ENCODE measurements around the gene HOXA10. TPM values are rescaled to one million over a fixed set of nuclear protein-coding genes. Genes with fewer than 3 reads are reported as not detected.

The HOXA10 gene
- polyA plus RNA-seq, 3 donors: 1.7 to 18.3 (median 2.3) TPM

DNA sequence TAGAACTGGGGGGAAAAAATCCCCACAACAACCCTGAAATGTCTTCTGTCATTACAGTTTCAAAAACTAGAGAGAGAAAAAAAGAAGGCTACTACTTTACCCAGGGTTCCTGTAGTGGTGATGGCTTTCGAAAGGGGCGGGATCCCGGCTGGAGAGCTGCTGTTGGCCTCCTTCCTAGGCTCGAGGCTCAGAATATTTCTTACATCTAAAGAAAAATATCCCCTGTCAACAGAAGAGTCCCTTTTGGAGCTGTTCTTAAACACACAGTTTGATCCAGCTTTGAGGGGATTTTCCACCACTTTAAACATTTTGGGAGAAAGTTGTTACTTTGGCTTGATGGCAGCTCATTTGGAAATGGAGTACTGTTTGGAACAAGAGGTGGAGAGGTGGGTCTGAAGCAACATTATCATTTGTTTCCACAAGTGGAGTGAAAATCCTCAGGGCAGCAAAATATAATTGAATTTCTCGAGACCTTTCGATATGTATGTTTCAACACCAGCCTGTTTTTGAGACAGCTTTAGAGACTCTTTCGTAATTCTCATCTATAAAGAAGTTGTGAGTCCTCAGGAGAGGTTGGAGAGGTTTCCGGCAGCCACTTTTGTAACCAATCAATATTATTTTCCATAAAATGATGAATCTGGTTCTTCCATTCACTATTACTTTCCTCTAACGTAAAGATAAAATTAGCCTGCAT, 20.7 kb upstream of the HOXA10 start:
- WGBS, 3 donors: 24 to 41% (median 34%) methylated on average over 9 of the region's 9 CpGs

DNA sequence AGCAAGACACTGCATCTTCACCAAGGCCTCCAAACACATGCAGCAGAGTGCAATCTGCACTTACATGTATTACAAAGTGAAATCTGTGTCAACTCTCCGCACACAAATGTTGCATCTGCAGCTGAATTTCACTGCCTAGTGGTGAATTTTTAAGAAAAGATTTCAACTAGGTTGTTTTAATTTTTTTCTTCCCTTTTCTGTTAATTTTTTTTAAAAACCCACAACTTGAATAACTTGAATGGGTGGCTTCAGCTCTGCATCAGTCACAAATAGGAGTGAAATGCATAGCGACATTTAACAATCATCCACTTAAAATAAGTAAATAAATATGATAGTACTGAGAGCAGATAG, 19.9 kb upstream of the HOXA10 start:
- WGBS, 3 donors: 31 to 55% (median 45%) methylated on average over 2 of the region's 2 CpGs
- H3K27ac ChIP-seq (ENCODE audit: low read depth, low read length): no peak overlapping the region

More for the DNA sequence above, 20.7 kb upstream of the HOXA10 start:
- H3K27ac ChIP-seq (ENCODE audit: low read depth, low read length): no peak overlapping the region

DNA sequence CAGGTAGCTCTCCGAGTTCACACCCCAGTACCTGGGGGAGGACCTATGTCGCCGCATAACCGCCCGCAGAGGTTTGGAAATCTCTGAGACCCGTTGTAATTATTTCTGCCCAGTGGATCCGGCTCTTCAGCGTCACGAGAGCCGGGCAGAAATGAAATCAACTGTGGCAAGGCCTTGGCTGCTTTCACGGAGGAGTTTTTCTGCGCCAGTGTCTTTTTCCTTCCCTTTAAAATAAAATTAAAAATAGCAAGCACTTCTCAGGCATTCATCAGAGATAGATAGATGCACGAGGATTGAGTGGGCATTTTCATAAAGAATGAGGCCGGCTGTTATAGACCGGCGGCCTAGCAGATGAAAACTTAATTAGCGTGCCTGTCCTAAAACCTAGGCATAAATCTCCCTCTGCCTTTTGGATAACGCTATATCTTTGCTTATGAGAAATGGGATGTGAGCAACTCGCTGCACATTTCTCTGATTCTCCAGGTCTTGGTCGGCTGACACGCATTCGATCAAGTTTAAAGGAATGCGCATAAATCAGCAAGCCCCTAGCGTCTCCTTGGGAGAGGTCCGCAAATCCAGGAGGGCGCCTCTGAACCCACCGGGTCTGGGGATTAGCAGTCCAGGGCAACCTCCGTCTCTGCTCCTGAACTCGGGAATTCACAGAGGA, 19.3 kb upstream of the HOXA10 start:
- 17 to 35% (median 18%) methylated on average over 29 of the region's 29 CpGs for WGBS, 3 donors
- no peak overlapping the region for H3K27ac ChIP-seq (ENCODE audit: low read depth, low read length)

DNA sequence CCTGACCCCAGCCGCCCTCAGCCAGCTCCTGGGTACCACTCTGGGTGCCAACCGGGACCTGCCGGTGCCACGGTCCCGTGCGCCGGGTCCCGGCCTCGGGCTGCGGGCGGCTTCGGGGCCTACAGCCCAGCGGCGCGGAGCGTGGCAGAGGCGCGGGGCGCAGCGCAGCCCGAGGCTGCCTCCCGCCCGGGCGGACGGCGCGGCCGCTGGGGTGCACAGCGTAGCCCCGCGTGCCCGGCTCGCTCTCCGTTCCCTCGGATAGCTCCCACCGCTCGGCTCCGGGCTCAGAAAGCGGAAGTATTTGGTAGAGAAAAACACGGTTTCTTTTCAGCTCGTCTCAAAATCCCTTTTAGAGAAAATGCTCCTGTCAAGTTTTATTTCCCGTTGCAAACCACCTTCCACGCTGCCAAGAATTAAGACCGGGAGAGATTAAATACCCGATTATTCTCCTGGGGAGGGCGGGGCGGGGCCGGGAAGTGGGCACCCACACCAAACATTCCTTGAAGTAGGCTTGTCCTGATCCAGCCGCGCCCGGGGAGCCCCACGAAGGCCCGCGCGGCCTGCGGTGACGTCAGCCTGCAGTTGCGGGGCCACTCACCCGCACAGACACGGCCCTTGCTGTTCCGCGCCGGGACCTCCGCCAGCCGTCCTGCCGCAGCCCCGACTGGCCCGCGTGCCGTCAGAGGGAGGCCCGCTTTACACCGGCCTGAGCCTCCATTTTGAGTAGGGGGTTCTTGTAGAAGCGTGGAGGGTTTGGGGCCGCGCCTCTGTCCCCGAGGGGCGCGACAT, 18.6 kb upstream of the HOXA10 start:
- 2 to 5% (median 3%) methylated on average over 76 to 78 of the region's 78 CpGs for WGBS, 3 donors
- no peak overlapping the region for H3K27ac ChIP-seq (ENCODE audit: low read depth, low read length)

DNA sequence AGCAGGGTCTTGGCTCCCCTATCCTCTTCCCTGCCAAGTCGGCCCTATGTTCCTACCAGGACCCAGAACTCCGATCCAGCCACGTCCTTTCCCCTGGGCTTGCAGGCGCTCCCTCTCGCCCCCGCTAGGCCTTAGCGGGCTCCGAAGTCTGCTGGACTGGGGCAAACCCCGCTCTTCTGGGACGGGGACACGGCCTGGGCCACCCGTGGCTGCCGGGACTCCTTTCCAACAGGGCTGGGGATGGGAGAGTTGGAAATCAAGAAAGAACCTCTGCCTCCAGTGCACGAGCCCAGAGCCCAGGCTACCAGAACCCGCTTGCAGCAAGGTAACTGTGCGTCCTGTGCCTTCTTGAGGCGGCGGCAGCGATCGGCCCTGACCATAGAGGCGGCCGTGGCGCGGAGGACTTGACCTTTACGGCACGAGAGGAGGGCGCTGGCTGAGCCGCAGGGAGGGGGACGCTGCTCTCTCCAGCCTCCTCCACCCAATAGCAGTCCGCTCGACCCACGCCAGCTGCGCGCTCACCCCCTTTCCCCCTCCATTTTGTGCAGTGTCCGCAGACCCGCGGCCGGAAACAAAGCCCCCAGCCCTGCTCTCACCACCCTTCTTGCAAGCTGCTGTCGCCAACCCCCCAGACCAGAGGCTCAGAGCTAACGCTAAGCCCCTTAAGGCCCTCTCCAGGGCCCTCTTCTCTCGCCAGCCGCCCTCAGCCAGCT, 17.9 kb upstream of the HOXA10 start:
- H3K27ac ChIP-seq (ENCODE audit: low read depth, low read length): no peak overlapping the region
- WGBS, 3 donors: 9 to 19% (median 16%) methylated on average over 40 to 42 of the region's 42 CpGs

DNA sequence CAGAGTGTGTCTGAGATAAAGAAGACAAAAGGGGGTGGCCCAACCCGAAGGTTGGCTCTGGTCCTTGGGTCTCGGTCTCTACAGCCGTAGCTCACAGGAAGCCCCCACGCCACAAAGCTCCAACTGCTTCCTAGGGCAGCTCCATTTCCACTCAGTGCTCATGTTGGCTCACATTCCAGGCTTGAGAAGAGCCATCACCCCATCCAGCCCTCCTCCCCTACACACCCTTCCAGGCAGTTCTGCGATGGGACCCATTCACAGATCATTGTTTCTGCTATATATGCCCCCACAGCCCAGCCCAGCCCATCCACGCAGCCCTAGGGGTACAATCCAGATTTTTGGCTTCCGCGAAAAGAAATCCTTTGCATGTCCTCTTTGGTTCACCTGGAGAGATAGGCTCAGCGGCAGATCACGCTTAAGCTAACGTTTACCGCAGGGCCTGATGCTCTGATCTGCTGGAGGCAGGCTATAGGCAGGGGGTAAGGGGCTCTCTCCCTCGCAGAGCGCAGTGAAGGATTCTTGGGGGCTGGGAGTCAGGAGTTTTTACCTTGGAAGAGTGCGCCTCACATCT, 17.1 kb upstream of the HOXA10 start:
- H3K27ac ChIP-seq (ENCODE audit: low read depth, low read length): no peak overlapping the region
- 20 to 48% (median 38%) methylated on average over 15 of the region's 15 CpGs for WGBS, 3 donors

DNA sequence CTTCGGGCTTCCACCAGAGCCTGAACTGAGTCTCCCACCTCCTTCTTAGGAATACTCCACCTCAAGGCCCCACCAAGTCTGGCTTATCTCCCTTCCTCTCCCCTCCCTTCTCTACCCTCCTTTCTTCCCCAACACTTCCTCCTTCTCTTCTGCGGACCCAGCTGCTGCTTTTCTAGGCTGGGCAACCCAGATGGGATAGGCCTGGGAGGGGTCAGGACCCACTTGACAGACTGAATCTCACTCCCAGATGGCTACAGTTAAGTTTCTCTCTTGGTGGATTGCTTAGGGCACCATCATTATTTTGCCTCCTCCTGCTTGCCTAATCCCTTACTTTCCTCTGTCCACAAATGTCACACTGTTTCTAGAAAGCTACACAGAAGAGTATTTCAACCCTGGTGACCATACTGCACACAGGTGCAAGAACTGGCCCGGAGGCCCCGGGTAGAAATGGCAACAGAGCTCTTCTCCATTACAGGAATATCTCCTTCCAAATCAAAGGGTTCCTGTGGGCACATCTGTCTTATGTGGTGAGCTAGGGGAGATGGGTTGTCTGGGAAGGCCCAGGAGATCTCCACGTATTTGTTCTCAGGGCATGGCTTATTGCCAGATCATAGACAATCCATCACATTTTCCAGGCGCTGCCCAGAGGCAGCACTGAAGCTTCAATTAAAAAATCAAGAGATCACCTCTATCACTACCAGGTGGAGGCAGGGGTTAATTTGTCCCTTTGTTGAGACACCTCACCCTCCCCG, 16.1 kb upstream of the HOXA10 start:
- no peak overlapping the region for H3K27ac ChIP-seq (ENCODE audit: low read depth, low read length)
- WGBS, 3 donors: 29 to 60% (median 38%) methylated on average over 7 of the region's 7 CpGs

DNA sequence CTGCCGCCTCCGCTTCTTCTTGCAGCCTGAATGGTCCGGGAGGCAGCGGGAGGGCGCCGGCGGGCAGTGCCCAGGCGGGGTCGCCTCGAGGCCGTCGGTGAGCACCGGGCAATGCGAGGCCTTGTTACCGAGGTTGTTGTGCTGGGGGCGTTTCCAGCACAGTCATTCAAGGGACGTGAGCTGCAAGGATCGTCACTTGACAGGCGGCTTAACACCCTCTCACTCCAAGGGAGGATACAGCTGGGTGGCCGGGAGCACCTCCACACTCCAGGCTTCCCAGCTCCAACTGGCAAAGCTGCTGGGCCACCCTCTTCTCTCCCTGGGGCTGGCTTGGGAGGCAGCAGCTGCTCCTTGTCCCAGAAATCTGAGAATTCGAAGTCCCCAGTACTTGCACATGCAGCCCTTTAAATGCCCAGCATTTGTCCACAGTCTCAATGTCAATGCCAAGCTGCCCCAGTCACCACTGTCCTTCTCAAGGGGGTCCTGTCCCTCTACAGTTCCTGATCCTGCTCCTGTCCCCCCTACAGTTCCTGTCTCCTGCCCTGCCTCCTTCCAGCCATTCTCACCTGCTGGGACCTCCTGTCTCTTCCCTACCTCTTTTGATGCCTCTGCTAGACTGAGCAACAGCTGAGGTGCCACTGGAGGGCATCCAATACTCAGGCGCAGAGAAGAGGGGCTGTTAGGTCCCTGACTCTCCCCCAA, 15.3 kb upstream of the HOXA10 start:
- WGBS, 3 donors: 6 to 20% (median 15%) methylated on average over 21 to 22 of the region's 22 CpGs
- no peak overlapping the region for H3K27ac ChIP-seq (ENCODE audit: low read depth, low read length)

DNA sequence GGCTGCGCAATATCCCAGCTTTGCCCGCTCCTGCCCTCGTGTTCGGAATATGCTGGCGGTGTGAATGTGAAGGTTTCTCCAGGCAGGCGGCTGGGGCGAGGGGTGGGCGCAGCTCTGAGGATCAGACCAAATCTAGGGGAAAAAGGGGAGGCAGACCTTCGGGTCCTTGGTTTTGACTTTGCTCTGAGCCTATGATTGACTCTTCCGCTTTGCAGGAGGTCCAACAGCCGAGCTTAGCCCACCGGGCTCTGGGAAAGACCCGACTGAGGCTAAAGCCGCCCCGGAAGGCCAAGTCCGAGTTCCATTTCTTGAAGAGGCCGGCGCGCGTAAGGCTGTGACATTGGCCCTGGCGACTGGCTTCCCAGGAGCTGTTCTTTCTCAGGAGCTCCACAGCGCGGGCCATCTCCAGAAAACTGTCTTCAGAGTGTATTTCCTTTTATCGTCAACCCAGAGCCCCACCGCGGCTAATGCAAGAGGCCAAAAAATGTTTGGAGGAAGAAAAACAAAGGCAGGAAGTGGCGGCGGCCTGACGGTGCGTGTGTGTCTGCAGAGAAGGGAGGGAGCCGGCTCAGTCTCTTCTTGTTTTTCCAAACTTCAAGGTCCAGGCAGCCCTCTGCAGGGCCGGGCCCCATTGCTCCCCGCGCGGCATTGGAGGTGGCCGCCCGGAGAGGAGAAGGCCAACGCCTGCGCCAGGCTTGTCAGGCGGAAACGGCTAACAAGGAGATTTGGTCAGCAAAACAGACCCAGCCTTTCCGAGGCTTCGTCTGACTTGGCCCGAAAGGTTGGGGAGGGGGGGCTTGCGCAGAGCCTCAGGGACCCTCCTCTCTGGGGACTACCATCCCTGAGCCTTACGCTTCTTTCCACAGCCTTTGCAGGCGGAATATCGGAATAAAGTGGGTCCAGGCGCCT, 14.5 kb upstream of the HOXA10 start:
- H3K27ac ChIP-seq (ENCODE audit: low read depth, low read length): no peak overlapping the region
- 7 to 8% (median 7%) methylated on average over 49 of the region's 49 CpGs for WGBS, 3 donors

DNA sequence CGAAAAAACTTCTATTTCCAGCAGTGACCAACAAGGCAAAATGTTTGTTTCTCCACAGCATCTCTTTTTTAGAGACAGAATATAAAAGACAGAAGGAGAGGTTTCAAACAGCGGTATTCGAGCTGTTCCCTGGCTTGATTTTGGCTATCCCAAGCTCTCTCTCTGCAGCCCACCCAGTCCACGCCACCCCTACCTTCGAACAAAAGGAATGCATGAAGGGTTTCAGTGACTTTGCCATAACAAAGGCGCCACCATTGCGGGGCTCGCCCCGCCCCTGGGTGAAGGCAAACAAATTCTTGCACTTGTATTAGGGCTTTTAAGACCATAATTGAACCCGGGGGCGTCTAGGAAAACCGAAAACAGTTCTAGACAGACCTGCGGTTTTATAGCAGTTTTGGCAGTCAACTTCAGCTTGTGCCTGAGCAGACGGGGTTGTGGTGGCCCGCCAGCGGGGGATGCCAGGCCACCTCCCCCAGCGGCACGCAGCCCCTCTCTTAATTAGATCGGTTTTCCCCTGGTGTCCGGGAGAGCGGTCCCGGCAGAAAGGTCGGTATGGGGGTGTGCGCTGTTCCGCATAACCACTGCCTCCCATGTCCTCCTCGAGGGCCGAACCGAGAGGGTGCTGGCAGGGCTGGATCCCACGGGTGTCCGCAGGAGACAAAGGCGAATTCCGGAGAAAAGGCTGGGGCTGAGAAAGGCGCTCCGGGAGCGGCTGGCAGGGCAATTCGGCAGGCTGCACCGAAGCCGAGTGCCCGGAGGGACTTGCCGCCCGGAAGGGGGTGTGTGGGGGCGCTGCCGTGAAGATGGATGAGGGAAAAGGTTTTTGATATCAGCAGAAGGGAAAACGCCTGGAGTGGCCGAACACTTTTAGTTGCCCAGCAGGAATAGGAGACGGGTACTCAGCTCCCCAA, 13.6 kb upstream of the HOXA10 start:
- WGBS, 3 donors: 4 to 16% (median 8%) methylated on average over 46 of the region's 46 CpGs
- no peak overlapping the region for H3K27ac ChIP-seq (ENCODE audit: low read depth, low read length)

DNA sequence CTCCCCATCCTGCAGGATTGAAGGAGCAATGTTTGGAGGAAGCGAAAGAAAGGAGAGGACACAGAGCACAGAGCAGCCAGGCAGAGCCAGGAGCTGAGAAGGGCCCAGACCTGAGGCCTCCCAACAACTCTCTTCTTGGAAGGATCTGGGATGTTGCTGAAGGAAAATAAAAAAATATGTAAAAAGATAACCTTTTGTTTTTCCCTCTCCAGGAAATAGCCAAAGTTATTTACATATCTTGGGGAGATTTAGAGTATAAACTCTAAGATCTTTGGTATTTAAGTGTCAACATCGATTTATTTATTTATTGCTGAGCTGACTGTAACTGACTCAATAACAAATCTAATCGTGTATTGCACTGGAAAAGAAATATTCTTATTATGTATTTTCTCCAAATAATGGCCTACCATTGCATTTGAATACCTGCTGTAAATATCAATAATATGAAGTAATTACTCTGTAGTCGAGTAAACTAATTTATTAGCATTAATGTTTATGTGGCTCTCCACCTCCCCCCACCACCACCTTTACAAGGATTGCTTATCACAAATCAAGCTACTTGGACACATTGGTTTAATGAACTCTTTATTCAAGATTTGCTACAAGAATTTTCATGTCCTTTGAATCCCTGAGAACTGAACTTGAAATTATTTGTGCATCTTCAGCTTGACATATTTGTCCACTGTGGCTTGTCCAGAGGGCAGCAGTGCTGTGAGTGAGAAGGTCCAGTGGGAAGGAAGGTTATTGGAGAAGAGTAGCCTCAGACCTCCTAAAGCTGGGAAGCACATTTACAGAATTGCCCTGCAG, 12.8 kb upstream of the HOXA10 start:
- H3K27ac ChIP-seq (ENCODE audit: low read depth, low read length): no peak overlapping the region
- WGBS, 3 donors: 12 to 37% (median 32%) methylated on average over 4 of the region's 4 CpGs

DNA sequence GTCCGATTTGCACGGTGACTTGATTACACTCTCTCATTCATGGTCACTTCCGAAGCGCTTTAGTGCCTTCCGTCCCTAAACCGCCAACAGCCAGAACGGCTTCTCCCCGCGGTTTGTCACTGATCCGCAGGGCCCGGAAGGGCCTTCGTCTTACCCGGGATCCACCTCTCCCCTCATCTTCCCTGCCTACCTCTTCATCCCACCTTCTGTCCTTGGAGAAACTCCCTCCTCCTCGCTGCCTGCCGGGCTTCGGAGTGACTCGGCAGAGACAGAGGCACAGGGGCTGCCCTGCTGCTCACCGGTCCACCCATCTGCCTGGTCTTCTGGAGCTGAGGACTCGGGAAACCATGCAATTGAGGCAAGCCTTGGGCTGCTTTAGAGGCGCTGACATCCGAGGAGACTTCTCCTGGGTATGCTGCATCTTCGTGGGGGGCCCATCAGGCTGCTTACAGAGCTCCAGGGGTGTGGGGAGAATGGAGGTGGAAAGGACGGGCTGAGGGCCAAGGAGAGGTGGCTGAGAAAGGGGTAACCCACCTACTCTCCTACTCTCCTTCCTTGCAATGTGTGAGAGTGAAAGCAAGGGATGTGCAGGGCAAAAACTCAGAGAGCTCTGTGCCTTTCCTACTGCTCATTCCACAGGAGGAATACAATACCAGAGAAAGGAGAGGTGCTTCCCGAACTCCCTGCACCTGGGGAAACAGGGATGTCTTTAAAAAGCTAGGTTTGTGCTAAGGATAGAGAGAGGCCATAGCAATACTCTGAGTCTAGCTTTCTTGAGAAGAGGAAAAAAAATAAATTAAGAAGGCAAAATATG, 11.9 kb upstream of the HOXA10 start:
- WGBS, 3 donors: 5 to 16% (median 9%) methylated on average over 24 of the region's 24 CpGs
- no peak overlapping the region for H3K27ac ChIP-seq (ENCODE audit: low read depth, low read length)

DNA sequence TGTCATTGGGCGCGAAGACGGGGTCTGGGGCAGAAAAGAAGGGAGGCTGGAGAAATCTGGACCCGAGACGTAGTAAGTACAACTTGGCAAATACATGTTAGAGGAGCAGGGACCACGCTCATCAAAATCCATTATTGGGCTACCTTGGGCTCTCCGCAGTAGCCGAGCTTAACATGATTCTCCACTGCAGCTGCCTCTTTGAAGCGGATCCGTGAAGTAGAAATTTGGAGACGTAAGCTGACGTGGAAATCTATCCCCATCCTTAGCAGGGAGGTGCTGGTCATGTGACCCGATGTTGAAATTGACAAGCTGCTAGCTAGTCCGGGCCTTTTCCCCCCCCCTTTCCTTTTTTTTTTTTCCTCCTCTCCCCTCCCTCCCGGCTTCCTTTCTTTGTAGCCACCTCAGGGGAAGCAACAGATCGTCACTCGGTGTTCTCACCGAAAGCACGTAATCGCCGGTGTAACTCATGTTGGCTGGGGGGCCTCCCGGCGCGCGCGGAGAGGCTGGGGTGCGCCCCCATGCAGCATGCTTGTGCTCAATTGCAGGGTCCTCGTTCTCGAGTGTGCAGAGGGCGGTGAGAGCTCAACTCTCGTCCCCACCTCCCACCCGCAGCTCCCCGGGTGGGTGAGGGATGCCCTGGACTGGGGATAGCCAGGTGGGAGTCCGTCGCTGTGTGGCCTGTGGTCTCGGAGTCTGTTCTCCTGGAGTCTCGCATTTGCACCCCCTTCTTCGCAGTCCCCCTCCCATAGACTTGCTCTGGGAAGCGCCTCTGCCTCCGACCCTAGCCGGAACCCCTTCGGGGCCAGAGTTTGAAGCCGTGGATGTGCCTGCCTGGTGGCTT, 11.1 kb upstream of the HOXA10 start, which contains the start of gene HOXA11:
TSS of gene HOXA11 (minus strand) at position 220 of the 841 bp plus-strand sequence. CDS start at position 132, 88 bp downstream.
- H3K27ac ChIP-seq (ENCODE audit: low read depth, low read length): no peak within 1 kb of the TSS
- 4 to 7% (median 7%) methylated on average over 43 of the region's 43 CpGs for WGBS, 3 donors
